ENCODE results near the gene APLN.

The APLN gene

GRCh38 chrX:129626026-129626425, 28.7 kb downstream of the APLN start:
- Histone ChIP-seq H3K9ac (ENCODE audit: low read length) (no peak overlapping the region), H2AFZ (ENCODE audit: low read depth, low read length) (no peak overlapping the region), H3K36me3 (replicated peaks; ENCODE audit: low read depth, low read length) (no peaks in the 10 kb centered on the region), H3K79me2 (ENCODE audit: low read length) (no peaks in the 10 kb centered on the region), H3K4me2 (ENCODE audit: low read length) (no peak overlapping the region), H4K20me1 (ENCODE audit: insufficient read depth, low read length) (no peaks in the 10 kb centered on the region), H3K9me3 (ENCODE audit: insufficient read depth, low read length) (no peaks in the 10 kb centered on the region), H3K4me1 (ENCODE audit: low read length) (no peaks in the 10 kb centered on the region), H3K27ac (ENCODE audit: low read length) (no peak overlapping the region), H3K4me3 (ENCODE audit: low read length) (no peak overlapping the region), H3K27me3 (ENCODE audit: low read depth, low read length) (no peaks in the 10 kb centered on the region)
- TF ChIP-seq CTCF (IDR thresholded peaks at IDR 0.05; ENCODE audit: low read depth, low read length) (no peak), EZH2phosphoT487 (IDR thresholded peaks at IDR 0.05; ENCODE audit: low read depth) (no peak)

DNA sequence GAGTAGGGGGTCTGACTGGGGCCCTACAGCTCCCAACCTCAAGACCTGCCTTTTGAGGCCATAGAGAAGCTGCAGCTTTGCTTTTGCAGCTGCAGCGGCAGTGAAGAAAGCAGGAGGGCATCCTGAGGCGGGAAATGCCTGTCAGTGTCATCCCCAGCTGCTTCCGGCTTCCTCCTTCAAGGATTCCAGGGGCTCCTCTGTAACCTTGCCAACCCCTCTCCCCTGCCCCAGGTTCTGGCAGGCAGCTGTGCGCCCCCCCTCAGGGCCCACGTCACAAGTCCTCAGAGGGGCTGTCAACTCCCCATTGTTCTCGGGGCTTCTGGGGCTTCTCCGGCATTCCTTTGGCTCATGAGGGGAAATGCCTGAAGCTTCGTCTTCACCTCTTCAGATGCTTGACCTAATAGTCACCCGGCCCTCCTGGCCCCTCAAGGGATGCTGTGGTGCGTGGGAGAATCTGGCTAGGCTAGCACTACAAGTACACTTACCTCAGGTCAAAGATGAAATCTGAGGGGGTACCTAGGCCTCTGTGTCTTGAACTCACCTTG, 31.9 kb downstream of the APLN start:
- no peak overlapping the region for H3K9ac ChIP-seq (ENCODE audit: low read length)
- H3K4me3 ChIP-seq (ENCODE audit: low read length): no peak overlapping the region
- no peaks in the 10 kb centered on the region for H4K20me1 ChIP-seq (ENCODE audit: insufficient read depth, low read length)
- H3K79me2 ChIP-seq (ENCODE audit: low read length): no peaks in the 10 kb centered on the region
- TF ChIP-seq EZH2phosphoT487 (IDR thresholded peaks at IDR 0.05; ENCODE audit: low read depth): no peak
- no peak for TF ChIP-seq CTCF (IDR thresholded peaks at IDR 0.05; ENCODE audit: low read depth, low read length)
- H2AFZ ChIP-seq (ENCODE audit: low read depth, low read length): no peak overlapping the region
- no peak overlapping the region for H3K4me2 ChIP-seq (ENCODE audit: low read length)
- H3K4me1 ChIP-seq (ENCODE audit: low read length): no peaks in the 10 kb centered on the region
- H3K36me3 ChIP-seq (replicated peaks; ENCODE audit: low read depth, low read length): no peaks in the 10 kb centered on the region
- no peaks in the 10 kb centered on the region for H3K27me3 ChIP-seq (ENCODE audit: low read depth, low read length)
- H3K27ac ChIP-seq (ENCODE audit: low read length): no peak overlapping the region
- no peaks in the 10 kb centered on the region for H3K9me3 ChIP-seq (ENCODE audit: insufficient read depth, low read length)

GRCh38 chrX:129618997-129619396, 35.8 kb downstream of the APLN start:
- Histone ChIP-seq H4K20me1 (ENCODE audit: insufficient read depth, low read length) (no peaks in the 10 kb centered on the region), H3K4me2 (ENCODE audit: low read length) (no peak overlapping the region), H3K9ac (ENCODE audit: low read length) (no peak overlapping the region), H3K9me3 (ENCODE audit: insufficient read depth, low read length) (no peaks in the 10 kb centered on the region), H3K4me3 (ENCODE audit: low read length) (no peak overlapping the region), H3K27ac (ENCODE audit: low read length) (no peak overlapping the region), H3K36me3 (replicated peaks; ENCODE audit: low read depth, low read length) (no peaks in the 10 kb centered on the region), H3K27me3 (ENCODE audit: low read depth, low read length) (no peaks in the 10 kb centered on the region), H3K79me2 (ENCODE audit: low read length) (no peaks in the 10 kb centered on the region), H2AFZ (ENCODE audit: low read depth, low read length) (no peak overlapping the region), H3K4me1 (ENCODE audit: low read length) (no peaks in the 10 kb centered on the region)
- no peak for TF ChIP-seq EZH2phosphoT487 (IDR thresholded peaks at IDR 0.05; ENCODE audit: low read depth)
- TF ChIP-seq CTCF (IDR thresholded peaks at IDR 0.05; ENCODE audit: low read depth, low read length): no peak

- Histone ChIP-seq H3K9ac (ENCODE audit: low read length) (no peak overlapping the region), H3K4me2 (ENCODE audit: low read length) (no peak overlapping the region), H4K20me1 (ENCODE audit: insufficient read depth, low read length) (no peaks in the 10 kb centered on the region), H3K9me3 (ENCODE audit: insufficient read depth, low read length) (no peaks in the 10 kb centered on the region), H3K27me3 (ENCODE audit: low read depth, low read length) (no peaks in the 10 kb centered on the region), H2AFZ (ENCODE audit: low read depth, low read length) (no peak overlapping the region), H3K36me3 (replicated peaks; ENCODE audit: low read depth, low read length) (no peaks in the 10 kb centered on the region), H3K27ac (ENCODE audit: low read length) (no peak overlapping the region), H3K4me1 (ENCODE audit: low read length) (no peaks in the 10 kb centered on the region), H3K79me2 (ENCODE audit: low read length) (no peaks in the 10 kb centered on the region), H3K4me3 (ENCODE audit: low read length) (no peak overlapping the region)
- no peak for TF ChIP-seq EZH2phosphoT487 (IDR thresholded peaks at IDR 0.05; ENCODE audit: low read depth)
Observed at GRCh38 chrX:129617420-129617819, 37.3 kb downstream of the APLN start.
